HG03108 (cell line): ENCODE data around the gene RRM2.
A peak's percentile ranks its signal among the peaks of the same experiment; 100 is the strongest.
"Not testable (repeated sequence)": the region's sequence is repeated elsewhere in the genome, so short reads cannot be mapped to it uniquely, and the experiment has no call there.

Source experiments
- ATAC-seq: cut with Tn5 transposase; IDR thresholded peaks from one replicate; pipeline ENCODE4 v1.9.1; 2021; ENCODE audit warnings: moderate library complexity; ENCODE audit not compliant: unreplicated experiment

RRM2 gene

DNA sequence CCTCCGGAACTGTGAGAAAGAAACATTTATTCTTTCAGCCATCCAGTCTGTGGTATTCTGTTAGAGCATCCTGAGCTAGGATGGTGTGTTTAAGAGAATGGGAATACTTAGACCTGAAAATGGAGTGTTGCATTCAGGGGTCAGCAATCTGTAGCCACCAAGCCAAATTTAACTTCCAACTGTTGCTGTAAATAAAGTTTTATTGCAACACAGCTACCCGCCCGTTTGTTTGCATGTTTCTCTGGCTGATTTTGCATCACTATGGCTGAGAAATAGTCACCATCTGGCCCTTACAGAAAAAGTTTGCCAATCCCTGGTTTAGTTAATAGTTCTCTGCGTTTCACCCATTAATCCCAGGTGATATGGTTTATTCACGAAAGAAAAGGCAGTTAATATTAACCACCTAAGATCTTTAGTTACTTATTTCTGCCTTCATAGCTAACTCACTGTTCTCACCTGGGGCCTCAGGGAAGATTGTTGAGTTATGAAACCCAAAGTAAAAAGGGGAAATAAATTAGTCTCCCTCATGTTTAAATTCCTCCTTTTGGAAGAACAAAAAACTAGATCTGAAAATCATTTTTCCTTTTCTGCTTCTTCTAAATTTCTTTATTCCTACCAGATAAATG lies 32.9 kb upstream of the RRM2 start:
- peak; percentile 46 for ATAC-seq

- ATAC-seq: no peak
Measured at GRCh38 chr2:10091182-10091888, 31.2 kb upstream of the RRM2 start.

DNA sequence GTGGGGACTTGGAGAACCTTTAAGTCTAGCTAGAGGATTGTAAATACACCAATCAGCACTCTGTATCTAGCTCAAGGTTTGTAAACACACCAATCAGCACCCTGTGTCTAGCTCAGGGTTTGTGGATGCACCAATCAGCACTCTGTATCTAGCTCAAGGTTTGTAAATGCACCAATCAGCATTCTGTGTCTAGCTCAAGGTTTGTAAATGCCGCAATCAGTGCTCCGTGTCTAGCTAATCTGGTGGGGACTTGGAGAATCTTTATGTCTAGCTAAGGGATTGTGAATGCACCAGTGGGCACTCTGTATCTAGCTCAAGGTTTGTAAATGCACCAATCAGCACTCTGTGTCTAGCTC lies 30.7 kb upstream of the RRM2 start:
- not testable (repeated sequence) for ATAC-seq

DNA sequence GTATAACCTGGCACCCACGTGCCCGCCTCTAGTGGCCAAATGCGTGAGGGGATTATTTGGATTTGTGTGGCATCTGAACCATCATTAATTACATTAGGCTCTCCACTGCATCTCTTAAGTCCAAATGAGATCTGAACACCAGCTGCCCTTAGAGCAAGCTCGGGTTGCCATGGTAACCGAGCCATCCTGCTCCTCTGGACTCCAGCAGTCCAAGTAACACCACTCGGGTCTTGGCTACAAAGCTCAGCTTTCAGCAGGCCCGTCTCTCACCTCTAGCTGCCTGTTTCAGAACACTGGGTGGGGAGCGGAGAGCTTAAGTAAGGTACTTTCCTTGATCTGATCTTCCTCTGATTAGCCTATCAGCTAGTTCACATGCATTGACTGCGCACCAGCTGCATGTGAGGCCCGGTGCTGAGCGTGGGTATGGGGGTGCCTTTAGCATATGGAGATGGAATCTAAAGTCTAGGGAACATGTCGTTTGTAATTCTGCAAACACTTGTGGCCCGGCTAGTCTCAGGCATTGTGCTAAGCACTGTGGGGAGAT lies 28.2 kb upstream of the RRM2 start:
- no peak for ATAC-seq

DNA sequence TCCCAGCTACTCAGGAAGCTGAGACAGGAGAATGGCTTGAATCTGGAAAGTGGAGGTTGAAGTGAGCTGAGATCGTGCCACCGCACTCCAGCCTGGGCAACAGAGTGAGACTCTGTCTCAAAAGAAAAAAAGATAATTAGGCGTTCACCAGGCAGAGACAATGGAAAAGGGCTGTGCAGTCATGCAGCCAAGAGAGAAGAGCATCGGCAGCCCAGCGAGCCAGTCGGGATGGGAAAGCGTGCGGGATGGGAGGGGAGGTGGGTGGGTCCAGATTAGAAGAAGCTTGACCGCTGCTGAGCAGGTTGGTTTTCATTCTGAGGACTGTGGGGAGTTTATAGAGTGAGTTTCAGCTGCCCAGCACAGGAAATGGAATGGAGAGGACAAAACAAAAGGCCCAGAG lies 27.4 kb upstream of the RRM2 start:
- ATAC-seq: no peak

- ATAC-seq: no peak
Measured at GRCh38 chr2:10096641-10097040, 25.9 kb upstream of the RRM2 start.

DNA sequence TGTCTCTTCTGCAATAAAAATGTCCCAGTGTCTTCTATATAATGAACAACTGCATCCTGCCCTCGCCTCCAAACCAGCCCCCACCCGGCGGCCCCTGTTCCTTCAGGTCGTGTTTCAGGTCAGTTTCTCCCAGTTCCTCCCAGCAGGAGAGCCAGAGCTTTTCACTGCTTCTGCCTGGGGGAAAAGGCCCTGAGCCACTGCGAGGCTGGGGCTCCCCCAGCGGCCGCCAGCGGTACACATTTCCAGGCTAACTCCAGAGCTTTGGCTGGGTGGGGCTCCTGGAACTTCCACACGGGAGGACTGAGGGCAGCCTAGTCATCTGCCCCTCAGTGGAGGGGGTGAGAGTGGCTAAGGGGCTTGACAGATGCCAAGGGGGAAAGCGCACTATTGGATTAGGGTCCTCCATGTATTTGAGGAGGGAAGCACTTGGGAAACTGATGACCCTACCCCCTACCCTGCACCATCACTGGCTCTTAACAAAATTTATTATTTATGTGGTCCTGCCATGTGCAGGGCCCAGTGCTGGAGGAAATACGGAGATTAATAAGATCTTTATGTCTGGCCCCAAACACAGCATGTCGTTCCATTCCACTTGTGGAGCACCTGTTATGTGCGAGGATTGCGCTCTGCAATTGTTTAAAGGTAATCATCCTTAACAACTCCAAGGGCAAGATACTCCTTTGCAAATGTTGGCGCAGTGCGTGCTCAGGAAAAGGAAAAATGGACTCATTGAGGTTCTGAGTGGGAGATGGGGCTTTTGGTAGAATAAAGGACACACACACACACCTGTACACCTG lies 25.0 kb upstream of the RRM2 start:
- peak; percentile 80 for ATAC-seq

DNA sequence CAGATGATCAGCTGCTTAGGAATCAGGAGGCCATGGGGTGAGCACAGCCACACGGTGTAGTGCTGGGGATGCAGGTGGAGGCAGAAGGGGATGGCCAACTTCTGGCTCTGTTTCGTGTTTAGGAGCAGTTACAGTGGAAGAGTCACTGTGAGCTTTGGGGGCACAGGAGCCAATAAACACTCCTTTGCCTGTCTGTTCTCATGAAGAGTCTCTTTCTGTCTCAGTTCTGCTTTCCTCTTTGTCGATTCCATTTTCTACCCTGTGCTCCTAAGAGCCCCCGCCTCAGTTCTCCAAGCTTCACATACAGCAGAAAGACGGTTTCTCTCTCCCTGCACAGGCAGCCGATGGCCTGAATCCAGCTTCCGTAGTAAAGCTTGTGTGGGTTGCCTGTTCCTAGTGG lies 21.0 kb upstream of the RRM2 start:
- ATAC-seq: no peak

DNA sequence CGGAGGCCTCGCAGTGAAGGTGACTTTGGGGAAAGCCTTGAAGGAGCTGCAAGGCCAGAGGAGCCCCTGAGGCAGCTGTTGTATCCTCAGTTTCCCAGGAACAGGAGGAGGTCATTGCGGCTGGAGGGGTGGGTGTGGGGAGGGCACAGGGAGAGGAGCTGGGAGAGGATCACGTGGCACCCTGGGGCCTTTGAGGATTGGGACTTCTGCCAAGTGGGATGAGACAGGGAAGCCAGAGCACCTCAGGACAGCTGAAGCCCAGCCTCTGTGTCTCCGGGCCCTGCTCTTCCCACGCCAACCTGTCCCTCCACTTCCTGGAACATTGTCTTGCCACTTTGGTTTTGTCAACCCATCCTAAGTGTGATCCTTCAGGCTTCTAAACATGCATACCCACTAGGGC lies 19.4 kb upstream of the RRM2 start:
- ATAC-seq: no peak

GRCh38 chr2:10104906-10105305 lies 17.6 kb upstream of the RRM2 start:
- ATAC-seq: not testable (repeated sequence)

DNA sequence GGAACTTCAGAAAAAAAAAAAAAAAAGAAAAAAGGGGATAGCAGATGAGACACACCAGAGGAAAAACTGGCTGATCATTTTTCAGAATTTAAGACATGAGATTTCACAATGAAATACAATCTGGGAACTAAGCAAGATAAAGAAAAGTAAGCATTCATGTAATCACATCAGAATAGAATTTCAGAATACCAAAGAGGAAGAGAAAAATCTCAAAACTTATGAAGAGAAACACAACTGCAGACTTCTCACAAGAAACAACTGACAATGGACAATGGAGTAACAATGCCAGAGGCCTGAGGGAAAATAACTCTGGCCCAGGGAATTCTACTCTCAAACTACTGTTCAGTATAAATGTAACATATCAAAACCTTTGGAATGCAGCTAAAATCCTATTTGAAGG lies 13.2 kb upstream of the RRM2 start:
- no peak for ATAC-seq

GRCh38 chr2:10119027-10119325 lies 3.6 kb upstream of the RRM2 start:
- ATAC-seq: no peak

- no peak for ATAC-seq
Measured at GRCh38 chr2:10119601-10120157, 2.9 kb upstream of the RRM2 start.

DNA sequence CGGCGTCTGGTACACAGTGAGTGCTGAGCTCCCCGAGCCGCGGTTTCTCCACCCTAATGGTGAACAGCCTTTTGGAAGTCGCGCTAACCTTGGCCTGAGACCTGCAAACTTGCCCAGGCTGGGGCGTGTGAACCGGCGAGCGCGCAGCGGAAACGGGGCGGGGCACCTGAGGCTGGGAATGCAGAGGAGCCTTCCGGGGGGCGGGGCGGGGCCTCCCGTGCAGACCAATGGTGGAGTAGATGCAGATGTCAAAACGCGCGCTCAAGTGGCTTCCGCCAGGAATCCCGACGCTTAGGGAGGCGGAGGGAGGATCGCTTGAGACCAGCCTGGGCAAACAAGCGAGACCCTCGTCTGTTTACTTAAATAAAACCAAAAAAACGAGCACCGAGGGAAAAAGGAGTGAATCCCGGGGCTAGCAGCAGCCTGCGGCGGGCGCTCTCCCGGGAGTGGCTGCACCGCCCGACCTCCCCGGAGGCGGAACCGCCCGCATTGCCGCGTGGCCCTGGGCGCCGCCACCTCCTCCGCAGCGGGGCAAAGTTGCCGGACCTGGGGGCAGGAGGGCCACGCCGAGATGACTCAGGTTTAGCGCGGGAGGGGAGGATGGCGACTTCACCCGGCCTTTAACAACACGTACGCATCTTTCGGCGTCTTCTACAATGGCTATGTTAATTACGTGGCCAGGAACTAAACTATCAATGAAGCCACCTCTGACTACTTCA lies 2.2 kb upstream of the RRM2 start:
- ATAC-seq: peak; percentile 42

- ATAC-seq: no peak
Measured at GRCh38 chr2:10120877-10121574, 1.5 kb upstream of the RRM2 start.

DNA sequence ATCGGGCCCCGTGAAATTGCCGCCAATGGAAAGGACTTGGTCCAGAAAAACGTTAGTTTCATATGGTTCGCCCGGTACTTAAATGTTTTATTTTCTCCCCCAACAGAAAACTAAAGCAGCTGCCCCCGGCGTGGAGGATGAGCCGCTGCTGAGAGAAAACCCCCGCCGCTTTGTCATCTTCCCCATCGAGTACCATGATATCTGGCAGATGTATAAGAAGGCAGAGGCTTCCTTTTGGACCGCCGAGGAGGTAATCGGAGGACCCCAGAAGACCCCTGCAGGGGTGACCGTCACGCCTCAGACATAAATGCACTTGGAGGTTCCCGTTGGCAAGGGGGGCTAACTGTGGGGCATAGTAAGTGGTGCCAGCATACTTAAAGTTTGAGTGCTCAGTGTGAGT lies 742 bp downstream of the RRM2 start:
- ATAC-seq: no peak

GRCh38 chr2:10124538-10125045 lies 2.1 kb downstream of the RRM2 start:
- no peak for ATAC-seq

DNA sequence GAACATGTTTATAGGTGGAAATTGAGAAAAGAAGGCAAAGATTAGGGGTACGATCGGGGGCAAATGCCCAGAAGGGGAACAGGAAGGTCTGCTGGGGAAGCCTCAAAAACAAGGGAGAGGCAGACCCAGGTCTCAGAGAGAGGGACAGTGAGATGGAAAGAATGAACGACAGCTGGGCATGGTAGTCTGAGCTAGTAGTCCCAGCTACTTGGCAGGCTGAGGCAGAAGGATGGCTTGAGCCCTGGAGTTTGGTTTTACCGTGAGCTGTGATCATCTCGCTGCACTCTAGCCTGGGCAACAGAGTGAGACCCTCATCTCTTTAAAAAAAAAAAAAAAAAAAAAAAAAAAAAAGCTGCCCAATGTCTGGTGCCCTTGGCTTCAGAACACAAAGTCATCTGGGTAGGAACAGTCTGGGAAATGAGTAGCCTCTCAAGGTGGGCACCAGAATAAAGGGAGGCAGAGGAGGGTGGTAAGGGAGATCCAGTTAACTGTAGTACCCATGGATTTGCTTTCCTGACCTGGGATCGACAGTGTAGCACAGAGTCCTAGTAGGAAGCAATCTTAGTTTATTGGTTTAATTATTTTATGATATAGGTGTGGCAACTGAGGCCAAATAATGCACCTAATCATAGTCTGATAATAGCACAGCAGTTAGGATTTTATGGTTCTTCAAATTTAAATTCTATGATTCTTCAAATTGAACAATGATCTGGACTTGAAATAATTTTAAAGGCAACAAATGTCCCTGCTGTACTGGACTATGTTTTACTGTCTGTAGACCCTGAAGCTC lies 3.5 kb downstream of the RRM2 start:
- no peak for ATAC-seq

DNA sequence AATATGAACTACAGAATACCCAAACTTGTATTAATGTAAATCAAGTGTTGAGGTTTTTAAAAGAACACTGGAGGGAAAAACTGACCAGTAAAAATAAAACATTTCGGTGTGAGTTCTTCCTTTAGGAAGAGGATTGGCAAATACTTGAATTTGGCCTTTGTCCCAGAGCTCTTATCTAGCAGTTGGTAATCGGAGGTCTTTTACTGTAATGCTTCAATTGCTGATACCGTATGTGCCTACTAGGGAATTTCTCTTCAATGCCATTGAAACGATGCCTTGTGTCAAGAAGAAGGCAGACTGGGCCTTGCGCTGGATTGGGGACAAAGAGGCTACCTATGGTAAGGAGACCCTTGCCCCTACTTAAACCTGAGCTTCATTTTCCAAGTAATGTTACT lies 4.1 kb downstream of the RRM2 start:
- ATAC-seq: no peak

GRCh38 chr2:10128420-10128819 lies 5.9 kb downstream of the RRM2 start:
- ATAC-seq: no peak
